Measurements from ENCODE around the gene EFCC1.

The EFCC1 gene

GRCh38 chr3:129061023-129061887 lies 60.2 kb downstream of the EFCC1 start:
- no peak overlapping the region for H3K4me2 ChIP-seq (ENCODE audit: low read length)
- H3K9me2 ChIP-seq (replicated peaks; ENCODE audit: control insufficient read depth, low read length): no peaks in the 10 kb centered on the region
- H3K27me3 ChIP-seq (ENCODE audit: control insufficient read depth, low read length): peaks cover 5% of the 10 kb centered on the region; the same call in 1 of the 2 replicates
- no peaks in the 10 kb centered on the region for H4K20me1 ChIP-seq (ENCODE audit: control insufficient read depth, insufficient read depth, low read depth, low read length)
- no peaks in the 10 kb centered on the region for H3K9me3 ChIP-seq (ENCODE audit: control insufficient read depth, insufficient read depth, low read length)
- H3K4me3 ChIP-seq (ENCODE audit: low read length): no peak overlapping the region
- H3K36me3 ChIP-seq (ENCODE audit: control insufficient read depth, low read length): no peaks in the 10 kb centered on the region
- H3F3A ChIP-seq (ENCODE audit: control insufficient read depth, insufficient read depth): no peaks in the 10 kb centered on the region
- peaks cover 13% of the 10 kb centered on the region for H3K4me1 ChIP-seq (ENCODE audit: control insufficient read depth, low read length)
- H3K27ac ChIP-seq (ENCODE audit: low read depth, low read length): no peak overlapping the region
- no peaks in the 10 kb centered on the region for H3K79me2 ChIP-seq (ENCODE audit: control insufficient read depth, low read length)
- no peak for TF ChIP-seq EZH2phosphoT487 (IDR thresholded peaks at IDR 0.05; ENCODE audit: borderline replicate concordance, low read length)
- TF ChIP-seq, protein P1, sequence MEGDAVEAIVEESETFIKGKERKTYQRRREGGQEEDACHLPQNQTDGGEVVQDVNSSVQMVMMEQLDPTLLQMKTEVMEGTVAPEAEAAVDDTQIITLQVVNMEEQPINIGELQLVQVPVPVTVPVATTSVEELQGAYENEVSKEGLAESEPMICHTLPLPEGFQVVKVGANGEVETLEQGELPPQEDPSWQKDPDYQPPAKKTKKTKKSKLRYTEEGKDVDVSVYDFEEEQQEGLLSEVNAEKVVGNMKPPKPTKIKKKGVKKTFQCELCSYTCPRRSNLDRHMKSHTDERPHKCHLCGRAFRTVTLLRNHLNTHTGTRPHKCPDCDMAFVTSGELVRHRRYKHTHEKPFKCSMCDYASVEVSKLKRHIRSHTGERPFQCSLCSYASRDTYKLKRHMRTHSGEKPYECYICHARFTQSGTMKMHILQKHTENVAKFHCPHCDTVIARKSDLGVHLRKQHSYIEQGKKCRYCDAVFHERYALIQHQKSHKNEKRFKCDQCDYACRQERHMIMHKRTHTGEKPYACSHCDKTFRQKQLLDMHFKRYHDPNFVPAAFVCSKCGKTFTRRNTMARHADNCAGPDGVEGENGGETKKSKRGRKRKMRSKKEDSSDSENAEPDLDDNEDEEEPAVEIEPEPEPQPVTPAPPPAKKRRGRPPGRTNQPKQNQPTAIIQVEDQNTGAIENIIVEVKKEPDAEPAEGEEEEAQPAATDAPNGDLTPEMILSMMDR (IDR thresholded peaks at IDR 0.05; ENCODE audit: low read depth, low read length, poor library complexity, severe bottlenecking): no peak

DNA sequence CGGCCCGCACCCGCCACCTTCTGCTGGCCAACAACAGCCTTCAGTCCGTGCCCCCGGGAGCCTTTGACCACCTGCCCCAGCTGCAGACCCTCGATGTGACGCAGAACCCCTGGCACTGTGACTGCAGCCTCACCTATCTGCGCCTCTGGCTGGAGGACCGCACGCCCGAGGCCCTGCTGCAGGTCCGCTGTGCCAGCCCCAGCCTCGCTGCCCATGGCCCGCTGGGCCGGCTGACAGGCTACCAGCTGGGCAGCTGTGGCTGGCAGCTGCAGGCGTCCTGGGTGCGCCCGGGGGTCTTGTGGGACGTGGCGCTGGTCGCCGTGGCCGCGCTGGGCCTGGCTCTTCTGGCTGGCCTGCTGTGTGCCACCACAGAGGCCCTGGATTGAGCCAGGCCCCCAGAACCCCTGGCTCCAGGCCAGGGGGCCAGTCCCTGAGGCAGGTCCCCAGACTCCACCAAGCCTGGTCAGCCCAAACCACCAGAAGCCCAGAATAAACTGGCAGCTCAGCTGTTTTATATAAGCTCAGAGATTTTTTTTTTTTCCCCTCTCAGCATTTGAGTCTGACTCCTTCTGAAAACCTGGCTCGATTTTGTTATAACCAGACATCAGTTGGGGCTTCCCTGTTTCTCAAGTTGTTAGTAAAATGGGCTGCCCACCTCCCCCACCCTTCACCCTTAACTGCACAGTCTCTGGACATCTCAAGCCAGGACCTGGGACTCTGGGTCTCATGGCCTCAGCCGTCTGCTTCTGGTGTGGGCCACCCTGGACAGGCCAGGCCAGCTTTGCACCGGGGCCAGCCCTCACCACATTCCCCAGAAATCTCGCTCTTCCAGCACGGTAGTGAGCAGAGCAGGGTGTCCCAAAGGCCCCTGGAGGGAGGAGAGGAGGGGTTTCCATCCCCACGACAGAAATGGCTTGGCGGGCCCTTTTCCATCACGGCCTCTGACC lies 61.1 kb downstream of the EFCC1 start:
- H3K27me3 ChIP-seq (ENCODE audit: control insufficient read depth, low read length): no peaks in the 10 kb centered on the region
- H3K36me3 ChIP-seq (ENCODE audit: control insufficient read depth, low read length): no peaks in the 10 kb centered on the region
- no peak for TF ChIP-seq EZH2phosphoT487 (IDR thresholded peaks at IDR 0.05; ENCODE audit: borderline replicate concordance, low read length)
- TF ChIP-seq, protein P1 (IDR thresholded peaks at IDR 0.05; ENCODE audit: low read depth, low read length, poor library complexity, severe bottlenecking): no peak
- H3K4me3 ChIP-seq (ENCODE audit: low read length): no peak overlapping the region
- H3K9me3 ChIP-seq (ENCODE audit: control insufficient read depth, insufficient read depth, low read length): no peaks in the 10 kb centered on the region
- no peaks in the 10 kb centered on the region for H3K79me2 ChIP-seq (ENCODE audit: control insufficient read depth, low read length)
- no peak overlapping the region for H3K4me2 ChIP-seq (ENCODE audit: low read length)
- no peak overlapping the region for H3K27ac ChIP-seq (ENCODE audit: low read depth, low read length)
- no peaks in the 10 kb centered on the region for H3K9me2 ChIP-seq (replicated peaks; ENCODE audit: control insufficient read depth, low read length)
- H4K20me1 ChIP-seq (ENCODE audit: control insufficient read depth, insufficient read depth, low read depth, low read length): no peaks in the 10 kb centered on the region
- H3F3A ChIP-seq (ENCODE audit: control insufficient read depth, insufficient read depth): no peaks in the 10 kb centered on the region
- peaks cover 13% of the 10 kb centered on the region for H3K4me1 ChIP-seq (ENCODE audit: control insufficient read depth, low read length)

- H3K79me2 ChIP-seq (ENCODE audit: control insufficient read depth, low read length): no peaks in the 10 kb centered on the region
- no peaks in the 10 kb centered on the region for H3F3A ChIP-seq (ENCODE audit: control insufficient read depth, insufficient read depth)
- H3K9me2 ChIP-seq (replicated peaks; ENCODE audit: control insufficient read depth, low read length): no peaks in the 10 kb centered on the region
- H3K36me3 ChIP-seq (ENCODE audit: control insufficient read depth, low read length): no peaks in the 10 kb centered on the region
- H3K4me2 ChIP-seq (ENCODE audit: low read length): no peak overlapping the region
- H3K4me1 ChIP-seq (ENCODE audit: control insufficient read depth, low read length): peaks cover 13% of the 10 kb centered on the region
- H3K4me3 ChIP-seq (ENCODE audit: low read length): no peak overlapping the region
- TF ChIP-seq, protein P1 (IDR thresholded peaks at IDR 0.05; ENCODE audit: low read depth, low read length, poor library complexity, severe bottlenecking): no peak
- no peak for TF ChIP-seq EZH2phosphoT487 (IDR thresholded peaks at IDR 0.05; ENCODE audit: borderline replicate concordance, low read length)
- H4K20me1 ChIP-seq (ENCODE audit: control insufficient read depth, insufficient read depth, low read depth, low read length): no peaks in the 10 kb centered on the region
- no peaks in the 10 kb centered on the region for H3K27me3 ChIP-seq (ENCODE audit: control insufficient read depth, low read length)
- H3K9me3 ChIP-seq (ENCODE audit: control insufficient read depth, insufficient read depth, low read length): no peaks in the 10 kb centered on the region
- no peak overlapping the region for H3K27ac ChIP-seq (ENCODE audit: low read depth, low read length)
These were observed 62.1 kb downstream of the EFCC1 start for GRCh38 chr3:129063091-129063640.
